Measurements from ENCODE around the gene BRMS1L. TPM values are rescaled to one million over a fixed set of nuclear protein-coding genes. Genes with fewer than 3 reads are reported as not detected.

BRMS1L gene
- total and polyA plus RNA-seq, 9 of the 15 experiments (the other 6 are each of a cell fraction or from before 2014, with no cell fraction given), result 1.2 to 4.7 (median 3.3) TPM

- in situ Hi-C loops (cut with MboI), result no loop called here
- TF ChIP-seq RBBP5 (IDR thresholded peaks at IDR 0.05; ENCODE audit: borderline replicate concordance, insufficient read depth, low read length, poor library complexity, severe bottlenecking) (no peak), ZNF24 (IDR thresholded peaks at IDR 0.05) (peak; percentile 60; the same call in 1 of the 2 replicates)
- intact Hi-C loops (cut with micrococcal nuclease), result no loop called here
- Histone ChIP-seq H3K9ac (ENCODE audit: insufficient read depth in 1 of 2, low read depth in 2 of 2, low read length in 2 of 2) (no peak overlapping the region), H3K79me2 (ENCODE audit: control insufficient read depth, insufficient read depth, low read length) (no peaks in the 10 kb centered on the region), H3K9me1 (ENCODE audit: control insufficient read depth, insufficient read depth, low read length) (no peaks in the 10 kb centered on the region), H2AFZ (ENCODE audit: low read depth, low read length) (no peak overlapping the region), H3K4me1 (replicated peaks in 1 of 2; ENCODE audit: control insufficient read depth in 2 of 2, insufficient read depth in 2 of 2, low read length in 2 of 2) (no peaks in the 10 kb centered on the region; a peak in 1 of 5 replicates), H4K20me1 (replicated peaks; ENCODE audit: control insufficient read depth, insufficient read depth, low read length) (no peaks in the 10 kb centered on the region), H3K27me3 (ENCODE audit: control insufficient read depth in 2 of 2, insufficient read depth in 2 of 2, low read length in 2 of 2) (no peaks in the 10 kb centered on the region), H3K9me3 (replicated peaks; ENCODE audit: control insufficient read depth, insufficient read depth, low read depth, low read length) (no peaks in the 10 kb centered on the region), H3K27ac (ENCODE audit: extremely low read depth, low read depth, low read length) (no peak overlapping the region), H3K36me3 (ENCODE audit: control insufficient read depth, insufficient read depth, low read length) (peaks cover 11% of the 10 kb centered on the region; the same call in 1 of the 3 replicates), H3K4me3 (no peak overlapping the region), H3K4me2 (ENCODE audit: insufficient read depth, low read length) (no peak overlapping the region)
- POLR2A ChIA-PET, result no interaction called here
- 31% methylated on average over 2 of the region's 2 CpGs for WGBS (ENCODE audit: insufficient coverage, low coverage, missing lambda C conversion rate)
- DNase-seq (ENCODE audit: extremely low read depth in 1 of 4, low spot score in 3 of 4), result no peak
- CTCF ChIA-PET (ENCODE audit: low intra/inter-chr PET ratio), result no interaction called here
- ATAC-seq, result no peak
- no peak for FAIRE-seq
- BruUV-seq (replicated peaks), result no TSS peak
These were observed 40.6 kb downstream of the BRMS1L start for GRCh38 chr14:35866595-35867279.

- DNase-seq (ENCODE audit: extremely low read depth in 1 of 4, low spot score in 3 of 4) (no peak), ATAC-seq (no peak), FAIRE-seq (no peak)
- ChIA-PET POLR2A (no interaction called here), CTCF (ENCODE audit: low intra/inter-chr PET ratio) (no interaction called here)
- no peaks in the 10 kb centered on the region for H3K79me2 ChIP-seq (ENCODE audit: control insufficient read depth, insufficient read depth, low read length)
- H3K4me2 ChIP-seq (ENCODE audit: insufficient read depth, low read length), result no peak overlapping the region
- BruUV-seq (replicated peaks), result no TSS peak
- no peaks in the 10 kb centered on the region for H3K27me3 ChIP-seq (ENCODE audit: control insufficient read depth in 2 of 2, insufficient read depth in 2 of 2, low read length in 2 of 2)
- H4K20me1 ChIP-seq (replicated peaks; ENCODE audit: control insufficient read depth, insufficient read depth, low read length), result no peaks in the 10 kb centered on the region
- no peak overlapping the region for H3K9ac ChIP-seq (ENCODE audit: insufficient read depth in 1 of 2, low read depth in 2 of 2, low read length in 2 of 2)
- no peaks in the 10 kb centered on the region; a peak in 1 of 5 replicates for H3K4me1 ChIP-seq (replicated peaks in 1 of 2; ENCODE audit: control insufficient read depth in 2 of 2, insufficient read depth in 2 of 2, low read length in 2 of 2)
- peak; percentile 1; the same call in 1 of the 2 replicates for TF ChIP-seq ZNF24 (IDR thresholded peaks at IDR 0.05)
- no peak for TF ChIP-seq PTRF (tag; IDR thresholded peaks at IDR 0.05)
- no peaks in the 10 kb centered on the region for H3K9me1 ChIP-seq (ENCODE audit: control insufficient read depth, insufficient read depth, low read length)
- 89% methylated on average over 2 of the region's 2 CpGs for WGBS (ENCODE audit: insufficient coverage, low coverage, missing lambda C conversion rate)
- in situ Hi-C loops (cut with MboI), result no loop called here
- H3K27ac ChIP-seq (ENCODE audit: extremely low read depth, low read depth, low read length), result no peak overlapping the region
- intact Hi-C loops (cut with micrococcal nuclease), result no loop called here
- H3K4me3 ChIP-seq, result no peak overlapping the region
- no peak overlapping the region for H2AFZ ChIP-seq (ENCODE audit: low read depth, low read length)
- no peaks in the 10 kb centered on the region for H3K9me3 ChIP-seq (replicated peaks; ENCODE audit: control insufficient read depth, insufficient read depth, low read depth, low read length)
- H3K36me3 ChIP-seq (ENCODE audit: control insufficient read depth, insufficient read depth, low read length), result peaks cover 11% of the 10 kb centered on the region; the same call in 1 of the 3 replicates
These were observed 41.1 kb downstream of the BRMS1L start for GRCh38 chr14:35867280-35867629.

Data from K562 (cell line).